HG03565 (cell line): ENCODE measurements around the gene GABRG2.

ENCODE experiments used
- ATAC-seq: cut with Tn5 transposase; IDR thresholded peaks from one replicate; pipeline ENCODE4 v1.9.1; 2021; ENCODE audit warnings: mild to moderate bottlenecking, moderate library complexity; ENCODE audit not compliant: unreplicated experiment

GABRG2 gene

GRCh38 chr5:162187371-162187770, 119.8 kb downstream of the GABRG2 start:
- no peak for ATAC-seq

DNA sequence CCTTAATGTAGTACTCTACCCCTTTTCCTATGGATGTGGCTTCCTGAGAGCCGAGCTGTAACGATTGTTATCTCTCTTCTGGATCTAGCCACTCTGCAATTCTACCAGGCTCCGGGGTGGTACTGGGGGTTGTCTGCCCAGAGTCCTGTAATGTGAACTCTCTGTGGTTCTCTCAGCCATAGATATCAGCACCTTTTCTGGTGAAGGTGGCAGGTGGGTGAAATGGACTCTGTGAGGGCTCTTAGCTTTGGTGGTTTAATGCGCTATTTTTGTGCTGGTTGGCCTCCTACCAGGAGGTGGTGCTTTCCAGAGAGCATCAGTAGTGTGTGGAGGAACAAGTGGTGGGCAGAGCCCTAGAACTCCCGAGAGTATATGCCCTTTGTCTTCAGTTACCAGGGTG, 122.1 kb downstream of the GABRG2 start:
- no peak for ATAC-seq

DNA sequence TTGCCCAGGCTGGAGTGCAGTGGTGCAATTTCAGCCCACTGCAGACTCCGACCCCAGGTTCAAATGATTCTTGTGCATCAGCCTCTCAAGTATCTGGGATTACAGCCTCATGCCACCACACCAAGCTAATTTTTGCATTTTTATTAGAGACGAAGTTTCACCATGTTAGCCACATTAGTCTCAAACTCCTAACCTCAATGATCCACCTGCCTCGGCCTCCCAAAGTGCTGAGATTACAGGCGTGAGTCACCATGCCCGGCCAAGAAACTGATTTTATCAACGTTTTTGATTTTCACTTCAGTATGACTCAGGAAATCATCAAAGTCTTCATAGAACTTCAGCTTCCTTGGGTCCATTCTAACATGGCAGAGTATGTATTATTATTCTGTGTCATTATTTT, 125.4 kb downstream of the GABRG2 start:
- ATAC-seq: no peak

GRCh38 chr5:162196351-162196750, 128.8 kb downstream of the GABRG2 start:
- ATAC-seq: no peak

DNA sequence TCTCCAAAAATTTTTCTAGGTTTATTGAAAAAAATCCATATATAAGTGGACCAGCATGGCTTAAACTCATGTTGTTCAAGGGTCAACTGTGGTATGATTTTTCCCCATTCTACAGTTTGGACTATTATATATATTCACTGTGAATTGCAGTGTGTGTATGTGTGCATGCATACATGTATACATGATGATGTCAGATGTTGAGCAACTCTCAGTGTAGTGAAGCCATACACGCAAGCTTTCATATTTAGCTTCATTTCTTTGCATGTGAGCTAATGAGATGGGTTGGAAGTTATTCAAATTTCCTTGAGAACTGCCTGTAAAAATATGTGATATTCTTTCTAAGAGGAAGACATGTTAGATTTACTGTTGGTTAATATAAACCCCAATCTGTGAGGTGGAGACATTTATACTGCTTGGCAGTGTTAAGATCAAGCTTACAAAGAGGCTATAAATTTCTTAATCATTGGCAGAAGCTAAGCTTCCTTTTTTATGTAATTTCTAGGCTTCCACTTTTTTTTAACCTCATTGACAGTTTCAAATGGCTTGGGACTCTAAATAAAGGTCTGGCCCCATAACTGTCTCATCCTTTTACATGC, 134.8 kb downstream of the GABRG2 start:
- no peak for ATAC-seq
